RPMI8226 (cell line): ENCODE results near the gene ADGRB3.
"Not testable (repeated sequence)": the region's sequence is repeated elsewhere in the genome, so short reads cannot be mapped to it uniquely, and the experiment has no call there.

Source experiments
- DNase-seq: peaks from one replicate; pipeline ENCODE4 v3.0.0-alpha.2; 2015

Gene ADGRB3

DNA sequence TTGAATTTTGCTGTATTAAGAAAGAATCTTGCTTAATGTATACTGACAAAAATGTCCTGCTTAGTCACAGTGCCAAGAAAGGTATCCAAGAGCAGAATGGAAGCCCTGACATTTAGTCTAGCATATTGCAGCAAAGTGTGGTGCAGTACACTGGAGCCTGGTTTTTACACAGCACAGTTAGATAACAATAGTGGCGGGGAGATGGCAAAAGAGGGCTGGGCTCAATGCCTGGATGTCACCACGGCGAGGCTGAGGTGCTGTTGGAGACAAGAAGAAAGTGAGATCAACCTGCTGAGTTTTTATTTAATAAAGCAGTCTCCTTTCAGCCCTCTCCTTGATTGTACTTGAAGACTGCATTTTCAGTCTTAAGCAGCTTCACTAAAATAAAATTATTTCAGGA lies 735.7 kb downstream of the ADGRB3 start:
- no peak for DNase-seq

DNA sequence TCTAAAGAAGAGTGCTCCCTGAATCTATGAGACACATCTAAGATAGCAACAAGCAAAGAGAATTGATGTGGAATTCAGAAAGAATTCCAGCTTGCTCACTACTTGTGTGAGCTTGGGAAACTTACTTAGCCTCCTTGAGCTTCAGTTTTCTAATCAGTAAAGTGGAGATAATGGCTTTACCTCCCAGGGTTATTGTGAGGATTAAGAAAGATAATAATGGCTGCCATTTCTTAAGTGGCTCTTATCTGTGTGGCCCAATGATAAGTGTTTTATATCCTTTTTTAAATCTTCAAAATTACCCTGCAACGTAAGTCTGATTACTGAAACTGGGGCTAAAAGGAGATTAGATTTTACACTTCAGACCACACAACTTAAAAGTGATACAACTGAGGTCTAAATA lies 743.2 kb downstream of the ADGRB3 start:
- DNase-seq = no peak

DNA sequence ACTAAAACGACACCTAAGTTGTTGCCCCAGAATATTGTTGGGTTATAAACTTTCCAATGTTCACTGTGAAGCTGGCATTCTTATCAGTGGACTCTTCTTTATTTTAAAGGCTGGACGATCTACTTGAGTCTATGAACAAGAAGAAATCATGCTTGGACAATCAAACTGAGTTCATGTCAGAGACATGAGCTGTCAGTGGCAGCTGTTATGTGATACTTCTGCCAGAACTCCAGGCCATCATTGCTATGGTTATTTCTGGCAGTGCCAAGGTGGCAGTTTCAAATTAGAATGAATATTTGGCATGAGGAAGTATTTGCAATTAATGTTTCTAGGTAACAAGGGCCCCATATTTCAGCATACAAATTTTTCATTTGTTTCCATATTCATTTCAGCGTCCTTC lies 744.4 kb downstream of the ADGRB3 start:
- DNase-seq = no peak

DNA sequence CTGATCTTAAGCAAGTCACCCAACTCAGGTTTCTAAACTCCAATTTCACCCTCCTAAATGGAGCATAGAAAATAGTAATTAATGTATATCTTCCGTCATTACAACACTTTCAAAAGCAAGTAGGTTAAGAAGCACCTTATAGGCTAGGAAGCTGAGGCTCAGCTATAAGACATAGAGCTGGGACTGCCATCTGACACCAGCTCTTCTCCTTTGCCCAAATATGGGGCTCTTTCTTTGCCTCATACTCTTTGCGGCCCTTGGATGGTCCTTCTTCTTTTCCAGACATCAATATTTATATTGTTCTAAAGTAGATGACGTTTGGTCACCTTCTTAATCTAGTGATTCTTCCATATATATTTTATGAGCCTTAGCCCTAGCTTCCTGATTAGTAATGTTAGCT lies 748.5 kb downstream of the ADGRB3 start:
- DNase-seq = no peak

DNA sequence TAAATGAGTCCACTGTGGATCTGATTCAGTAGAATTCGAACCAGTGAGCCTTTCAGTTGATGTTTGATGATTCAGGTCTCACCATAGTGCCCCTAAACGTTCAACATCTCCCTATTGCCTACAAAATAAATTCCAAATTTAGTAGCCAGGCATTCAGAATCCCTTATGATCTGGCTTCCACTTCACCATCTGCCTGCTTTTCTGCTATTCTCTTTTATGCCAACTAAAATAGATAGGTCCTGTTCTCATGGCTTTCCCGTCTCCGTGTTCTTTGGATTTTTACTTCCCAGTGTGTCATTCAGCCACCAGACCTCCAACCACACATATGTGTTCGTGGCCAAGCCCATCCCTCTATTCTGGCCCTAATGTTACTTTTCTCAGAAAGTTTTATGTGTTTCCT lies 751.3 kb downstream of the ADGRB3 start:
- DNase-seq = no peak

DNA sequence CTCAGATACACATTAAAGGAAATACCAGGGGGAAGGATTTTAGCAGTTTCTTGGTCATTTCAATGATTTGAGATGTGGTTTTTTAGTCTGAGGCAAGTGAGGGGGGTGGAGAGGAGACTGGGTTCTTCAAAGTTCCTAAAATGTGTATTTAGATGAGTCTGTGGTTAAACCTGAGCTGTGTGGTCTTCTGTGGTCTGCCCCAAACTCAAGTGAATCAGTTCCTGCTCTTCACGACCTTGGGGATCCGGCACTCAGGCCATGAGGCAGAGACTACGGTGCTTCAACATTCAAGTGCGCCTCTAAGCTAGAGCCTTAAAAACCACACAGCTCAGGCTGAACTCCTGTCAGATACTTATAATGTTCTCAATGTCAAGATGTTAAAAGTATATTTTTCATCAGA lies 755.0 kb downstream of the ADGRB3 start:
- DNase-seq = no peak

DNA sequence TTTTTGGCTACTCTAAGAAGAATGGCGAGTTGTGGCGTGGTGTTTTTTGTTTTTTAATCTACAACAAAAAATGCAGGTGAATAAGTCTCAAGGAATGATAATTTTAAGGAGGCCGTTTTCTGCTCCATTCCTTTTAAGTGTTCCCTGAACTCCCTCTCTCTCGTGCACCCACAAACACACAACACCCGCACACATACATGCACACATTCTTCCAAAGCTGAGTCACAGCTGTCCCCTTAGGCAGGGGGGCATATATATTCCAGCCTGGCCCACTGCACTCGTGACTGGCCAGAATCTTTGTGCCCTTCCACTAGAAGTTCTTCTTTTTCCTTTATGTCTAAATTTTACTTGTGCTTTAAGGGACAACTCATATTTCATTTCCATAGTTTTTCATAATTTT lies 756.0 kb downstream of the ADGRB3 start:
- no peak for DNase-seq

DNA sequence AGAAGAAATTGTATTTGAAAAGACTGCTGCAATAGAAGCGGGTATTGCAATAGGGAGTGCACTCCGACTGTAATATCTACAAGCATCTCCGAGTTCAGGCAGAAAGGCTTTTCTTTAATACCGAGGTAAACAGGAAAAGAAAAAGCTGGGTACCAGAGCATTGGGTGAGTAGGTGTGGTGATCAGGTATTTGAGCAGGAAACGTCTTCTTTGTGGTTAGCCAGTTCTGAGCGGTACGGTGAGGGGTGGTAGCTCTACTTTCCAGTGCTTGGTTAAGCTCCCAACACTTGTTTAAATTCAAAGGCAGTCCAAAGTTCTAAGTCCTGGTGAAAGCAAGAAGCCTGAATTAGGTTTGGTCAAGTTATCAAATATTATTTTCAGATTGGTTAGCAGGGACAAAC lies 757.7 kb downstream of the ADGRB3 start:
- DNase-seq = no peak

DNA sequence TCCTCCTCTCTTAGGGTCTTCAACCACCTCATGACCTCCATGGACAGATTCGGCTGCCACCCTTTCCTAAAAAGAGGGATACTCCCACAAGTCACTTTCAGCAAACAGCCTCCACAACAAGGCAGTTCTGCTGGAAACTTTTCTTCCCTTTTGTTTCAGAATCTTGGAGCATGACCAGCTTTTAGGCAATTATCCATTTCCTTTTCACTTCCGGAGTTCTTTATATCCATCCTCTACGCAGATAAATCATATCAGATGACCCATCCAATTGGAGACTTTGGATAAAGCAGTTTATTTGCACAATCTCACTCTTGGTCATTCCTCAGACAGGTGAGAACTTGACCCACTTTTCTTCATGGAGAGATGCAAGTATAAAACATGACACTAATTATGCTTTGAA lies 763.2 kb downstream of the ADGRB3 start:
- DNase-seq = no peak

DNA sequence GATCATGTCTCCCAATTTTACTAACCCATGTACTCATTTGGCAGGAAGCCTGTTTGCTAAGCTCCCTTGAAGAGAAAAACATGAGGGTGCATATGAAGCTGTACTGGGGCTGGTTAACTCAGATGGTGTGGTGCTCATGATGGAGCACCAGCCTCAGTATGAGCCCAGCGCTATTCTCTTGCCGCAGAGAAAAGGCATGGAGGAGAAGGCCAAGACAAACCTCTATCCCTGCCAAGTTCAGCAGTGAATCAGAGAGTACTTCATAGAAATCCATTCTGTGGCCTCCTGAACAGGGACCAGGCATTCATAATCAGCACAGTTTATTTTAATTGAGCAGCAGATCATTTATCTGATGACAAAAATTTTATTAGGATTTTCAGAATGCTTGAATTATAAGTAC lies 763.6 kb downstream of the ADGRB3 start:
- no peak for DNase-seq

DNA sequence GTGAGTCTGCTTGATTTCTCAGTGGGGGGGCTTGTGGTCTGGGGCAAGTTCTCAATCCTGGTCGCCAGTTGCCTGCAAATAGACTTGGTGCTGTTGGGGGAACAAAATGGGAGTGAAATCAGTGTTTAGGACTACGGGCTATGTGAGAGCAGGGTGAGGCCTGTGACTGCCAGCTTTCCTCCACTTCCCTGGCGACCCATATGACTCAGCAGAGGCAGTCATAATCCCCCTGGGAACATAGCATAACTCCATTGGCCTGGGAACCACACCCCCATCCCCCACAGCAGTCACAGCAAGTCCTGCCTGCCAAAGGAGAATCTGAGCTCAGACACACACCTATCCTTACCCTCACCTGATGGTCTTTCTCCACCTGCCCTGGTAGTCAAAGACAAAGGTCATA lies 773.8 kb downstream of the ADGRB3 start:
- no peak for DNase-seq

DNA sequence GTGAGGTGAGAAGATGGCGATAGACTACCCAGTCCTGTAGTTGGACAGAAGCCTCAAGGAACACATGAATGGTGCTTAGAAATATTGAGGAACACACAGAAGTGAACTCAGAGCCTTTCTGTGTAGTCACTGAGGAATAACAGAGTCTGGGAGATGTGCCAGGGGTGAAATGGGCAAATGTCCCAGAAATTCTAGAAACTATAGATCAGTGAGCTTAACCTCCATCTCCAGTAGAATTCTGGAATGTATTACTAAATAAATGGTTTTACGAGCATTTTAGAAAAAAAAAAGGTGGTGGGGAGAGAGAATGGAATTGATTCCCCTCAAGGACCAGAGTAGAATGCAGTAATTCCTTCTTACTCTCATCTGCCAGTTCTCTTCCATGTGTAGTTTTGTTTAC lies 781.7 kb downstream of the ADGRB3 start:
- DNase-seq = no peak

DNA sequence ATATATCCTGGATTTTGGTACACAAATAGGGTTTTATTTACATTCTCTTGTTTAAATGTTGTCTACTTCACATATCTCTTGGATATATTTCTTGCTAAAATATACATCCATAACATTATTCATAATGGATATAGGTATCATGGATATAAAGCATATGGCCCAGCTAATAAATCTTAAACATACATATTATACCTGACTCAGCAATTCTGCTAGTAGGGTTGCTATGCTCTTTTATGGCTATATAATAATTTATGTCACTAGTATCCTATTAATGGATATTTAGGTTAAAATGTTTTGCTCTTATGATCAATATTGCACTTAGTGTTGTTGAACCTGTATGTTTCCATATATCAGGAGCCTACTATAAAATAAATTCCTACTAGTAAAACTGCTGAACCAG lies 786.2 kb downstream of the ADGRB3 start:
- no peak for DNase-seq

DNA sequence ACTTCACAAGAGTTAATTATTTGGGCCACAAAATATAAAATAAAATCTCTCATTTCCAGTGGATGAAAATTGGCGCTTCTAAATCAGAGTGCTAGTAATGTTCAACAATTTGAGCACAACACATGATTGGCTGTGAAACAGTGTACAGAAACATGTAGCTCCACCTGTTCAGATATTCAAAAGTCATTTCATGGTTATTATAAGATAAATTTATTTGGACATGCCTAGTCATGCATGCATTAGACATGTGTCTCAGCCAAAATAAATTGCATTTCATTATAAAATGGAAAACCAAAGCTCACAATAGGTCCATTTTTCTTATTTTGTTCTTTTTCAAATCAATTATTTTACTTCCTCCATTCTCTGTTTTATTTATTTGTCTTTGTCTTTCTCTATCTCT lies 786.9 kb downstream of the ADGRB3 start:
- no peak for DNase-seq

DNA sequence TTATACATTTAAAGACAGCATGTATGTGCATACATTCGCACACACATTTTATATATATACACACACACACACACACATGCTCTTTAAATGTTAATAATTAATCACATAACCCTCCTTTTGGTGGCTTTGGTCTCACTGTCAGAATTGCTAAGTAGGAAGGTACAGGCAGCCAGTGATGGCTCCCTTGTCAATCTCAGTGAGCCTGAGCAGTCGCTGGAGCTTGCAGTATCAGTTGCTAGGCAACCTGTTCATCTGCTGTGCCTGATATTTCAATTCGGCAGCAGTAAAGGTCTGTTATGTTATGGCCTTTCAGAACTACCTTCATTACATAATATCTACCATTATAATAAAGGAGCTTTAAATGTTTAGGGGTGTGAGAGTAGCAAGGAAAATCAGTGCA lies 787.4 kb downstream of the ADGRB3 start:
- no peak for DNase-seq

DNA sequence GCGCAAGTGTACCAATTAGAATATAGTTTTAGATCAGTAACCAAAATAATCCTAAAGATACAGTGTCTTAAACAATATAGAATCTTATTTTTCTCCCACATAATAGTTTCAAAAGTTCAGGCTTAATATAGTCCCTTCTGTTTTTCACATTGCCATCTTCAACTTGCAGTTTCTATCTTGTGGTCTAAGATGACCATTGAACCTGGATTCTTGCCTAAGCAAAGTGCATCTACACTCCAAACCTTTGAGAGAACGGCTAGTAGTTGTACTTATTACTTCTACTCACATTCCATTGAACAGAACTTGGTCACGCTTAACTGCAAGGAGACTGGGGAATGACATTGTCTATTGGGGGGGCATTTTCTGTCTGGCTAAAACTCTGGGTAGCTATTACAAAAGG lies 788.7 kb downstream of the ADGRB3 start:
- DNase-seq = no peak

DNA sequence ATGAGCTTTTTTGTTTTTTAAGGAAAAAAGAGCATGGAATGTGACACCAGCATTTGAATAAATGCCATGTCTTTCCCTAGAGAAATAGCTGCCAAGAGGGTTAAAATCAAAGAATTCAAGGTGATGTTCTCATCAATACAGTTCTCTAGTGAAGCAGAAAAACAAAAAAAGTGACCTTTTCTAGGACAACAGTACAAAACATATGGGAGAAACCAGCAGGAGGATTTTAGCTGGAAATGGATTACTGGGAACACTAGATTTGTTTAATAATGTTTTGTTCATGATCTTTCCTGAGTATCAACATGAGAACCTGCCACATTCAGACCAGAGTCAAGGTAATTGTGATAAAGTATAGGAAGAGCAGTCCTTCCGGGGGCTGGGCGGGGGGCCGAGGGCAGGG lies 789.5 kb downstream of the ADGRB3 start:
- no peak for DNase-seq

DNA sequence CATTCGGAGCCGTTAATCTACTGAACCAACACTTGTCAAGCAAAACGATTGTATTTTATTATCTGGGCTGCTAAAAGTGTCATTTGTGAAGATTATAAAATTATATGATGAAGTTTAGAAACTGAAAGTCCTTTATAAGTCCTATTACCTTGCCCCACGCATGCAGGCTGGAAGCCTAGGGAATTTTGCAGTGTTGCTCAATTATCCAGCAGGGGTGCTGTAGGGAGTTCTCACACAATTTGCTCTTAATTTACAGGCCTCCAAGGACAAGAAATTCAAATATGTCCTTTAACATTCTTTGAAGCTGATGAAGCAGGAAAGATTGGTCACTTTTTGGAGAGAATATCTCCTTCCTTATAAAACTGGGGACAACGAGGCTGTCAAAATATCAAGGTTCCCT lies 792.8 kb downstream of the ADGRB3 start:
- no peak for DNase-seq

DNA sequence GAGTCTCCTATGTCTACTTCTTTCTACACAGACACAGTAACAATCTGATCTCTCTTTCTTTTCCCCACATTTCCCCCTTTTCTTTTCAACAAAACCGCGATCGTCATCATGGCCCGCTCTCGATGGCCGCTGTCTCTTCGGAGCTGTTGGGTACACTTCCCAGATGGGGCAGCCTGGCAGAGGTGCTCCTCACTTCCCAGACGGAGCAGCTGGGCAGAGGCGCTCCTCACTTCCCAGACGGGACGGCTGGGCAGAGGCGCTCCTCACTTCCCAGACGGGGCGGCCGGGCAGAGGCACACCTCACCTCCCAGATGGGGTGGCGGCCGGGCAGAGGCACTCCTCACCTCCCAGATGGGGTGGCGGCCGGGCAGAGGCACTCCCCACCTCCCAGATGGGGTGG lies 797.1 kb downstream of the ADGRB3 start:
- DNase-seq = not testable (repeated sequence)

DNA sequence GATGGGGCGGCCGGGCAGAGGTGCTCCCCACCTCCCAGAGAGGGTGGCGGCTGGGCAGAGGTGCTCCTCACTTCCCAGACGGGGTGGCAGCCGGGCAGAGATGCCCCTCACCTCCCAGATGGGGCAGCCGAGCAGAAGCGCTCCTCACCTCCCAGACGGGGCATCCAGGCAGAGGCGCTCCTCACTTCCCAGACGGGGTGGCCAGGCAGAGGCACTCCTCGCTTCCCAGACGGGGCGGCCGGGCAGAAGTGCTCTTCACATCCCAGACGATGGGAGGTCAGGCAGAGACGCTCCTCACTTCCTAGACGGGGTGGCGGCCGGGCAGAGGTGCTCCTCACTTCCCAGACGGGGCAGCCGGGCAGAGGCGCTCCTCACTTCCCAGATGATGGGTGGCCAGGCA lies 798.0 kb downstream of the ADGRB3 start:
- not testable (repeated sequence) for DNase-seq

DNA sequence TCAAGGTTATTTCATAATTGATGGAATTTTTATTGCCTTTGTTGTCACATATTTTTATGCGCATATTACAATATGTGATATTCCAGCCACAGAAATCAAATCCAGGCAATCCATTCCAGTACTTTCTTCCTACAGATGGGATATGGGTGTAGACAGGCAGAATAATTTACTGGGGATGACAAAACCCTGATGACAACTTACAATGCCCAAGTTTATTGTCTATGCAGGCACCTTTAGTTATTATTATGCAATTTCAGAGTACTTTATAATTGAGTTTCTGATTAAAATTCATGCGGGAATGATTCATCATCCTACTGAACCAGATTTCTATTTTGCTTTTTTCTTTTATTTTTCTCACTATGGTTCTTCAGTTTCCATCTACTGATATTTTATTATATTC lies 803.0 kb downstream of the ADGRB3 start:
- DNase-seq = no peak
